SK-N-SH (cell line): ENCODE measurements around the gene KPNA5. TPM values are rescaled to one million over a fixed set of nuclear protein-coding genes. Genes with fewer than 3 reads are reported as not detected.
A peak's percentile ranks its signal among the peaks of the same experiment; 100 is the strongest.

ENCODE experiments used
- CTCF ChIA-PET: fragments of 300-600, 350-600 bp; formaldehyde crosslinking; extraction: SDS; loops from one replicate; lab custom pipeline; 2021; lab: Yijun Ruan, JAX
- POLR2A ChIA-PET: fragments of 350-600 bp; sonication (Branson Sonifier 250); formaldehyde crosslinking; extraction: SDS; loops from one replicate; lab custom pipeline; 2020; ENCODE audit warnings: antibody characterized with exemption, inconsistent platforms; lab: Yijun Ruan, JAX
- DNase-seq: peaks from one replicate; pipeline ENCODE4 v3.0.0; 2012
- H2AFZ ChIP-seq: fragments of 200-600 bp; sonication (generic); 2 replicates; pipeline ENCODE4 v1.8.1; 2016; ENCODE audit warnings: antibody characterized with exemption, mild to moderate bottlenecking, low read depth
- H3F3A ChIP-seq: fragments of 200-600 bp; sonication (generic); replicated peaks from 2 replicates; pipeline ENCODE3; 2016; ENCODE audit warnings: antibody characterized with exemption, mild to moderate bottlenecking; ENCODE audit not compliant: insufficient read depth
- H3K27ac ChIP-seq, 2 experiments: fragments of 200-500 bp in 1 of 2; fragments of 200-600 bp in 1 of 2; sonication (Bioruptor generic) in 1 of 2; sonication (generic), shearing (Covaris generic) in 1 of 2; 2 replicates each; pipeline versions ENCODE4 v1.5.1 to v1.6.1; 2014 to 2016; ENCODE audit warnings: low read depth in 2 of 2, inconsistent platforms in 1 of 2, low read length in 1 of 2, mild to moderate bottlenecking in 1 of 2, mixed read lengths in 1 of 2
- H3K27me3 ChIP-seq: fragments of 200-600 bp; sonication (generic), shearing (Covaris generic); 2 replicates; pipeline ENCODE4 v1.6.1; 2016; ENCODE audit warnings: mixed run types; ENCODE audit not compliant: insufficient read depth
- H3K36me3 ChIP-seq, 2 experiments: fragments of 200-500 bp in 1 of 2; fragments of 200-600 bp in 1 of 2; sonication (Bioruptor generic) in 1 of 2; sonication (generic) in 1 of 2; replicated peaks in 1 of 2; 2 replicates each; pipeline versions ENCODE3 to v1.5.1; 2014 to 2016; ENCODE audit warnings: low read length in 1 of 2, mild to moderate bottlenecking in 1 of 2; ENCODE audit not compliant: insufficient read depth in 2 of 2, control insufficient read depth in 1 of 2
- H3K4me1 ChIP-seq, 2 experiments: fragments of 200-500 bp in 1 of 2; fragments of 200-600 bp in 1 of 2; sonication (Bioruptor generic) in 1 of 2; sonication (generic), shearing (Covaris generic) in 1 of 2; 2 replicates each; pipeline versions ENCODE4 v1.5.1 to v1.6.1; 2014 to 2016; ENCODE audit warnings: low read depth in 1 of 2, low read length in 1 of 2, mixed run types in 1 of 2; ENCODE audit not compliant: insufficient read depth in 2 of 2, control insufficient read depth in 1 of 2
- H3K4me2 ChIP-seq: fragments of 200-600 bp; sonication (generic), shearing (Covaris generic); 2 replicates; pipeline ENCODE4 v1.6.1; 2017; ENCODE audit warnings: mixed run types
- H3K4me3 ChIP-seq, 2 experiments: fragments of 200-500 bp in 1 of 2; fragments of 200-600 bp in 1 of 2; sonication (Bioruptor generic) in 1 of 2; sonication (generic), shearing (Covaris generic) in 1 of 2; 2 replicates each; pipeline versions ENCODE4 v1.5.1 to v1.8.1; 2014 to 2016; ENCODE audit warnings: low read depth in 2 of 2, inconsistent platforms in 1 of 2, low read length in 1 of 2, mild to moderate bottlenecking in 1 of 2, mixed read lengths in 1 of 2, moderate library complexity in 1 of 2
- H3K79me2 ChIP-seq: fragments of 200-600 bp; sonication (generic); 2 replicates; pipeline ENCODE4 v1.8.1; 2017; ENCODE audit warnings: mild to moderate bottlenecking; ENCODE audit not compliant: insufficient read depth
- H3K9ac ChIP-seq: fragments of 200-600 bp; sonication (generic); 2 replicates; pipeline ENCODE4 v1.6.1; 2017; ENCODE audit warnings: mixed run types
- H3K9me2 ChIP-seq: fragments of 200-600 bp; sonication (generic); 2 replicates; pipeline ENCODE4 v1.6.1; 2017; ENCODE audit warnings: mixed run types
- H3K9me3 ChIP-seq: fragments of 200-600 bp; sonication (generic); 2 replicates; pipeline ENCODE4 v1.6.1; 2017; ENCODE audit warnings: mixed run types, mild to moderate bottlenecking, moderate library complexity
- H4K20me1 ChIP-seq: fragments of 200-600 bp; sonication (generic); 2 replicates; pipeline ENCODE4 v1.6.1; 2017; ENCODE audit warnings: mild to moderate bottlenecking, mixed run types; ENCODE audit not compliant: insufficient read depth
- CHD2 ChIP-seq: fragments of 150-350 bp; IDR thresholded peaks from 2 replicates; pipeline ENCODE4 v1.6.1; 2018; ENCODE audit warnings: low read length; ENCODE audit not compliant: partially characterized antibody
- EZH2phosphoT487 ChIP-seq: fragments of 200-600 bp; sonication (generic); IDR thresholded peaks from 2 replicates; pipeline ENCODE4 v1.6.1; 2017; ENCODE audit warnings: low read depth, mixed run types, mild to moderate bottlenecking, antibody characterized with exemption, moderate library complexity, borderline replicate concordance
- FOSL2 ChIP-seq: IDR thresholded peaks from 2 replicates; pipeline ENCODE4 v1.4.0; 2012; ENCODE audit warnings: low read depth, mild to moderate bottlenecking, moderate library complexity, borderline replicate concordance
- GATA2 ChIP-seq: sonication (generic); formaldehyde crosslinking; IDR thresholded peaks from 2 replicates; pipeline ENCODE4 v1.5.0; 2020; ENCODE audit warnings: mild to moderate bottlenecking, missing genetic modification reagents
- IRF3 ChIP-seq: fragments of 150-350 bp; IDR thresholded peaks from 2 replicates; pipeline ENCODE4 v1.6.1; 2016; ENCODE audit warnings: mild to moderate bottlenecking, low read depth, low read length
- JUND ChIP-seq: IDR thresholded peaks from 2 replicates; pipeline ENCODE4 v1.4.0; 2012
- MEF2A ChIP-seq: IDR thresholded peaks from 2 replicates; pipeline ENCODE4 v1.4.0; 2012; ENCODE audit warnings: low read depth, borderline replicate concordance
- POLR2AphosphoS5 ChIP-seq: IDR thresholded peaks from 2 replicates; pipeline ENCODE4 v1.6.1; 2012; ENCODE audit warnings: low read depth, low read length
- RAD21 ChIP-seq: IDR thresholded peaks from 2 replicates; pipeline ENCODE4 v1.6.1; 2012; ENCODE audit warnings: mild to moderate bottlenecking, low read length
- RCOR1 ChIP-seq: fragments of 150-350 bp; IDR thresholded peaks from 2 replicates; pipeline ENCODE4 v1.6.1; 2017; ENCODE audit warnings: antibody characterized with exemption, low read length
- RFX5 ChIP-seq: IDR thresholded peaks from 2 replicates; pipeline ENCODE4 v1.6.1; 2012; ENCODE audit warnings: mild to moderate bottlenecking, improper control_type of control experiment, low read length
- SIN3A ChIP-seq: IDR thresholded peaks from 2 replicates; pipeline ENCODE4 v1.6.1; 2012; ENCODE audit warnings: low read depth, mild to moderate bottlenecking, low read length, moderate library complexity, borderline replicate concordance
- TAF1 ChIP-seq: IDR thresholded peaks from 2 replicates; pipeline ENCODE4 v1.6.1; 2012; ENCODE audit warnings: low read depth, mild to moderate bottlenecking, low read length, moderate library complexity, borderline replicate concordance
- TEAD4 ChIP-seq: IDR thresholded peaks from 2 replicates; pipeline ENCODE4 v1.4.0; 2012; ENCODE audit warnings: mild to moderate bottlenecking, borderline replicate concordance; ENCODE audit not compliant: insufficient read depth
- WGBS: methylation state at CpG from one replicate; pipeline ENCODE4 v1.1.6; 2017; ENCODE audit warnings: low lambda C conversion rate; 5-methylcytosine and 5-hydroxymethylcytosine counted together
- polyA plus RNA-seq, 3 experiments: library from polyadenylated mRNA; depleted of rRNA; stranded (reverse); fragments of >200 nt; gene quantifications; 2 replicates each; pipeline ENCODE4 v1.2.3, GENCODE V29; 2012
- TF ChIP-seq, protein P1 (sequence below): IDR thresholded peaks from 2 replicates; pipeline ENCODE4 v1.4.0; 2012; ENCODE audit warnings: low read depth

The KPNA5 gene
- polyA plus RNA-seq, 1 of the 3 experiments (the other 2 are of a cell fraction) = 1.9 TPM

- TF ChIP-seq IRF3 = no peak
- no peak for TF ChIP-seq RCOR1
- no peak for TF ChIP-seq EZH2phosphoT487
Observed at GRCh38 chr6:116672306-116672705, 8.7 kb upstream of the KPNA5 start (continued).

- no peak for DNase-seq
- WGBS = 85% methylated on average over 1 of the region's 1 CpG
Observed at GRCh38 chr6:116676021-116676420, 5.0 kb upstream of the KPNA5 start.

GRCh38 chr6:116682334-116682712, 1.3 kb downstream of the KPNA5 start:
- peak; percentile 17 for DNase-seq
- Histone ChIP-seq H3K9me3 (no peaks in the 10 kb centered on the region), H3K36me3 (peaks cover 0 to 3% of the 10 kb centered on the region in 2 experiments), H3K79me2 (peaks cover 55% of the 10 kb centered on the region), H3K9me2 (no peaks in the 10 kb centered on the region), H3K27ac (peak overlapping the region; percentile 11 to 65; a peak in 3 of 4 replicates), H3F3A (peaks cover 18% of the 10 kb centered on the region), H3K4me3 (peak overlapping the region; percentile 84 to 96), H3K4me1 (no peaks in the 10 kb centered on the region; a peak in 1 of 4 replicates), H3K27me3 (no peaks in the 10 kb centered on the region), H3K9ac (peak overlapping the region; percentile 86; the same call in 1 of the 2 replicates), H4K20me1 (peaks cover 10% of the 10 kb centered on the region; the same call in 1 of the 2 replicates), H2AFZ (peak overlapping the region; percentile 80), H3K4me2 (peak overlapping the region; percentile 88)
- TF ChIP-seq JUND (0 out of 2 replicates have a peak, but pooled peaks have one; percentile 14), MEF2A (no peak), SIN3A (no peak), RFX5 (no peak), FOSL2 (peak; percentile 22; the same call in 1 of the 2 replicates), CHD2 (no peak)
- TF ChIP-seq, protein P1, sequence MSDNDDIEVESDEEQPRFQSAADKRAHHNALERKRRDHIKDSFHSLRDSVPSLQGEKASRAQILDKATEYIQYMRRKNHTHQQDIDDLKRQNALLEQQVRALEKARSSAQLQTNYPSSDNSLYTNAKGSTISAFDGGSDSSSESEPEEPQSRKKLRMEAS = no peak
- ChIA-PET CTCF (interaction anchor here (1.1 kb wide), 1 partner anchor 10 kb away, joined by 3 read pairs; no protein-coding TSS in a partner anchor), POLR2A (interaction anchor here (1.3 kb wide), 1 partner anchor 14 kb away, joined by 3 read pairs; the partner anchor contains the start of gene ZUP1)
- 6% methylated on average over 5 of the region's 5 CpGs for WGBS

More at GRCh38 chr6:116676021-116676420, 5.0 kb upstream of the KPNA5 start:
- no peaks in the 10 kb centered on the region for H4K20me1 ChIP-seq
- H3K9ac ChIP-seq = no peak overlapping the region
- no peak overlapping the region for H3K4me3 ChIP-seq
- no peak overlapping the region for H3K27ac ChIP-seq
- H3K9me2 ChIP-seq = no peaks in the 10 kb centered on the region
- H3K9me3 ChIP-seq = no peaks in the 10 kb centered on the region
- no peak overlapping the region for H2AFZ ChIP-seq
- H3K36me3 ChIP-seq = no peaks in the 10 kb centered on the region
- TF ChIP-seq TAF1 = no peak
- no peak for TF ChIP-seq RAD21
- no peak for TF ChIP-seq TEAD4
- TF ChIP-seq GATA2 = no peak
- TF ChIP-seq RFX5 = no peak
- TF ChIP-seq POLR2AphosphoS5 = no peak
- no peak overlapping the region for H3K4me2 ChIP-seq
- no peaks in the 10 kb centered on the region for H3K4me1 ChIP-seq
- no peaks in the 10 kb centered on the region for H3K79me2 ChIP-seq
- ChIA-PET POLR2A (no interaction called here), CTCF (no interaction called here)
- peaks cover 8% of the 10 kb centered on the region for H3F3A ChIP-seq
- H3K27me3 ChIP-seq = 0 out of 2 replicates have a peak, but pooled peaks cover 7% of the 10 kb centered on the region
